HUDEP-2 (cell line): ENCODE results near the gene CSPG4.
"Not testable (repeated sequence)": the region's sequence is repeated elsewhere in the genome, so short reads cannot be mapped to it uniquely, and the experiment has no call there.

ENCODE experiments used
- DNase-seq, 76 experiments: peaks; one replicate each; lab custom pipeline; 2025; ENCODE audit not compliant: unreplicated experiment in 76 of 76; lab: John Stamatoyannopoulos, UW

CSPG4 gene

GRCh38 chr15:75705375-75705774, 7.3 kb downstream of the CSPG4 start:
- DNase-seq, result not testable (repeated sequence)

DNA sequence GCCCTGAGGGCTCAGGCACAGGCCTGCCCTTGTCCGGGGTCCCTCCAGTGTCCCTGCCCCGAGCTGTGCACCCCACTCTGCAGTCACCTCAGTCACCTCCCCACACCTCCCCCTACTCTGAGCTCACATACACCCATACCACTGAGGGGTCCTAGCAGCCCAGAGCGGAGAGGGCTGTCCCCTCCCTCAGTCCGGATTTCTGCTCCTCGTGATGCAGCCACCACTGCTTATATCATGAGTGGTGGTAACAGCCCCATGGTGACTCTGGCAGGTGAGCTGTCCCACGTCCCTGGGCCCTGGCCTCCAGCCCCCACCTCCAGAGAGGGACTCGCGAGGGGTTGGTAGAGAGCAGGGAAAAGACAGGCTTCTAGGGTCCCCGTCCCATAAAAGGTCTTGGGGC, 8.0 kb downstream of the CSPG4 start:
- no peak for DNase-seq

GRCh38 chr15:75704263-75704615, 8.4 kb downstream of the CSPG4 start:
- DNase-seq, result no peak

- not testable (repeated sequence) for DNase-seq
Observed at GRCh38 chr15:75703440-75704262, 9.0 kb downstream of the CSPG4 start.

GRCh38 chr15:75702436-75702835, 10.2 kb downstream of the CSPG4 start:
- peak in 1 of 76 experiments; percentile 12 for DNase-seq

DNA sequence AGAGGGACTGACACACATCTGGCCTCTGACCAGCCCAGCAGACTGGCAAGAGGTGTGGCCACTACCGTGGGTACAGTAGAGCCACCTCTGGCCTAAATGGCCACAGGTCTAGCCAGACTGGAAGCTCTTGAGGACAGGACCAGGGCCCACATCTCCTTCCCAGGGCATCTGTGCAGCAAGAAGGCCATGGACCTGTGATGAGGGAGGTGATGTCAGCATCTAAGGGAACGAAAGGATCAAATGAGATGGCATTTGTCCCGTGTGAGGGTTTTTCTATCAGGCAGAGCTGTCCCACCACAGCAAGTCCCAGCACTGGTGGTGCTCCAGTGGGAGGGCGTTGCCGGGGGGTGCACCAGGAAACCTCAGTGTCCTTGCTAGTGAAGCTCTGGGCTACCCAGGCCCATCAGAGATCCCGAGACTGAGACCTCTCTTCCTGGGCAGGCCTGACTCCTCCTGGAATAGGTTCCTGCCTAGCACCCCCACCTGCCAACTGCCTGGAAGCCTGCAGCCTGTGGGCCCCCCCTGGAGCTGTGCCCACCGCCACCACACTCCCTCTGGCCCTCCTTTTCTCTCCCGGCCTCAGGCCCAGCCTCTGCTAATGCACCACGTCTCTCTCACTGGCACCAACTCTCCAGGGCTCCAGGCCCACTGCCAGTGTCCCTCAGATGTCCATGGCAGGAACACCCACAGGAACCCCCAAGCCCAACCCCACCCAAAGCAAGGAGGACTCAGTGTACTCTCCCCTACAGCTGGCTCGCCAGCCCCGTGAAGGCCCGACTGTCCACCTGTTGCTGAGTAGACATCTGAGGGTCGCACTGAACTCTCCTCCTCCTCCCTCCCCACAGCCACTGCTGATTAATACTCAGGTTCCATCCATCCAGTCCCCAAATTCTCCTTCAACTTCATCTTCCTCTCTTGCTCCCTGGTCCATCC, 11.3 kb downstream of the CSPG4 start:
- peak in 1 of 76 experiments; percentile 40 for DNase-seq

GRCh38 chr15:75699961-75700874, 12.4 kb downstream of the CSPG4 start:
- DNase-seq, result peak in 73 of 76 experiments; percentile 22 to 90 (median 78)

- not testable (repeated sequence) for DNase-seq
Observed at GRCh38 chr15:75699517-75699916, 13.1 kb downstream of the CSPG4 start.

DNA sequence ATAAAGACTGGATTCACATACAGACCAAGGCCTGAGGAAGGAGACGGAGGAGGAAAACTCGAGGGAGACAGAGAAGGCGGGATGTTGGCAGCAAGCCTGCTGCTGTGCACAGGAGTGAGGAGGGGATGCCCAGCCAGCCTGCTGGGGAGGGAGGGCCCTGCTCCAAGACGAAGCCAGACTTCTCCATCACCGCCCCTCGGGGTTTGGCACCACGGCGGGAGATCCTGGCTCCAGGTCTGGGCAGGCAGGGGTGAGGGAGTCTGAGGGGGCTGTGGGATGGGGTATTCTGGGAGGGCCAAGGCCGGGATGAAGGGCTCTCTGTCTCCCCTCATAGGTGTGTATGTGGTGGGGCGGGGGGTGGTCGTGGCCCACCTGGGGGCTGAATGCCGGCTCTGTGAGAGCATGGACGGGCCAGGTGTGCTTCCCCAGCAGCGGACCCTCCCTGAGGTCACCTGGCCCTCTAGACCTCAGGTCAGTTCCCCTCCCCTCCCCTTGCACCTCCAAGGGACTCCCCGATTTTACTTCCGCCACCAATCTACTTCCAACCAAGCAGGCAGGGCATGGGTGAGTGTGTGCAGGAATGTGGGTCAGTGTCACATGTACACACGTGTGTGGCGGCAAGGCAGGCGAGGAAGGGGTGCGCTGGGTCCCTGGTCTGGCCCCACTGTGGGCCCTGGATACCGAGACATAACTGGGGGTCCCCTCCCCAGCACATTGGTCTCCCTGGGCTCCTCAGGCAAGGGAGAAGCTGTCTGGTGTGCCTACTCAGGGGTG, 14.5 kb downstream of the CSPG4 start:
- not testable (repeated sequence) for DNase-seq

DNA sequence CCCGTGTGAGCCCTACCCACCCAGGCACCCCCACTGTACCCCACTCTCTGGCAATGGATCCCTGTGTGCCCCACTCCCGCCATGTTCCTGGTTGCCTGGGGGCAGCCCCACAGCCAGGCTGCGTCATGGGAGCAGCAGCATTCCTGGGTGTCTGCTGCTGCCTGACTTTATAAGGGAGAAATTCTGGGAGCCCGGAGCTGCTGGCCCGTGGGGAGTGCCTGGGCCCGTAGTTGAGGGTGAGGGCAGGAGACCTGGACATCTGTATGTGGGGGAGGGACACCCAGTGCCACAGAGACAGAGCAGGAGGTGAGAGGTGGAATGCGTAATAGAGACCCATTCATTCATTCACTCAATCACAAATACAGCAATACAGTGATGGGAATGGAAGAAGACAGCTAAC, 15.1 kb downstream of the CSPG4 start:
- no peak for DNase-seq

GRCh38 chr15:75696854-75697259, 15.8 kb downstream of the CSPG4 start:
- DNase-seq, result no peak

DNA sequence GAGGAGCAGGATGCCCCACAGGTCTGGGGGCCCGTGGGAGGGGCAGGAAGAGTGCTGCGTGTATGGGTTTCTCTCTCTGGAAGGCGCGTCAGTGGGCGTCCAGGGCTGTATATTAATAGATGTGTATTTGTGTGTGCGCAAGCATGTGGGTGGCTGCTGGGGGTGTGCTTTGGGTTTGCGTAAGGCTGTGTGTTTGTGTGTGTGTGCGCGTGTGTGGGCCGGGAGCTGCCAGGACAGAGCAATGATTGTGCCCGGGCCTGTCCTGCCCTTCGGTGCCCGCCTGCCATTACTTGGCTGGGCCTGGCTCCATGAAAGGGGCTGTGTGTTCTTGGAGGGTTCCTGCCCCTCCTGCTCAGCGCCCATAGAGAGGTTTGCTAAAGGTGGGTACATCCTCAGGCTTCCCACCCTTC, 16.3 kb downstream of the CSPG4 start:
- no peak for DNase-seq

GRCh38 chr15:75695634-75696310, 16.9 kb downstream of the CSPG4 start:
- DNase-seq, result no peak

DNA sequence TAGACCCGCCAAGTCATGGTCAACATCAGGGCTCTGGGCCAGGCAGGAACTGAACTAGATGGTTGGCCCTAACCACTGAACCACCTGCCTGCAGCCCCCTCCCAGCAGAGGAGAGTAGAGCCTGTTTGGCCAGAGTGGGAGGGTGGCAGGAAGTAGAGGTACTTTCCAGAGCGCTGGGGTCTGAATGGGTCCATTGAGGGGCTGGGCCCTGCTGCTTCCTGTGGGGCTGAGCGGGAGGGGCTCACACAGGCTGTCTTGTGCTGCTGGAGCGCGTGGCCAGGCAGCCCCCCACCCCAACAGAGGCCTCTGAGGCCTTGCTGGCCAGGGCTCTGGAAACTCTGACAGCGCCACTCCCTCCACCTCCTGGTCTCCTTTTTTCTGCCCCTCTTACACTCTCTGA, 17.4 kb downstream of the CSPG4 start:
- no peak for DNase-seq

- peak in 75 of 76 experiments; percentile 54 to 98 (median 91) for DNase-seq
Observed at GRCh38 chr15:75694241-75695182, 18.1 kb downstream of the CSPG4 start.

DNA sequence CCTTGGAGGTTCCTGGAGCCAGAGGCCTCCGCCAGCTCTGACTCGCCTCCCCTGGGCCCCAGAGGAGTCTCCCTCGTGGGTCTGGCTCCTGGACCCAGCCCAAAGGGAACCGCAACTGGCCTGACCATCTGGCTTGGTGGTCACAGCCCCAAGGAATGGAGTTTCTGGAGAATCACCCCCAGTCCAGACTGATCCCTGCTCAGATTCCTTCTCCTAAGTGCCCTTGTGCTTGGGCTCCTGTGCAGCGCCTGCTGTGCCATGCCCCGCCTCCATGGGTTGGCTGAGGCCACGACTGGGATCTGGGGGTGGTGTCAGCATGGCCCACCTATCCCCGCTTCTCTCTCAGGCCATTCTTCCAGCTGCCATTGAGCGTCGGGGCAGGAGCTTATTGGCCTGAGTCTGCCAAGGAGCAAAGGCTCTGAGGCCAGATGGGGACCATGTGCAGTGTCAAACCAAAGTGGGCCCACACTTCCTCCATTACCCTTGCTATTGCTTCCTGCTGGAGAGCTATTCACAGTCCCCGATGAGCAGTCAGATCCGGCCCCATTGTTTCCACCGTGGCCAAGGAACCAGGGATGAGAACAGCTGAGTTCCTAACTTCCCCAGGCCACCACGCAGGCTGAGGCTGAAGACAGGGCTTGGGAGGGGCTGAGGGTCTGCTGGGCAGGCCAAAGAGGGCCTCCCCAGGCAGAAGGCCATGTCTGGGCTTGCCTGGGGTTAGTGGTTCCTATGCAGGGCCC, 19.0 kb downstream of the CSPG4 start:
- DNase-seq, result no peak

DNA sequence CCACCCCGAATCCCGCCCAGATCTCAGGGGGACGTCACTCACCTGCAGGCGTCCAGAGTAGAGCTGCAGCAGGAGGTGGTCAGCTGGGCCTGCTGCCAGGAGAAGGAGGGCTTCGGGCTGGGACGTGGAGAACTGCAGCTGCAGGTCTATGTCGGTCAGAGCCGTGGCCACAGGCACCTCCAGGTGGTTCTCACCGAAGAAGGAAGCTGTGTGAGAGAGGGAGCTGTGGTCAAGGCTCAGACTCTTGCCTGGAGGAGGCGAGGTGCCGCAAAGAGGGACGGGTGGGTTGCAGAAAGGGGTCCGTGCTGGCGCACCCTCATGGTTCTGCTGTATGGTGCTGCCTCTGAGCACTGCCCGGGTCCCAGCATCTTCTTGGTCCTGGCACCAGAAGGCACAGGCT, 19.6 kb downstream of the CSPG4 start:
- DNase-seq, result not testable (repeated sequence)
